HL-60 (cell line): ENCODE data around the gene ORC4.

Experiments used
- DNase-seq, 2 experiments: peaks; one replicate each; pipeline ENCODE4 v3.0.0-alpha.2; 2010 to 2020; ENCODE audit warnings: low read depth in 1 of 2, low spot score in 1 of 2
- H3K27ac ChIP-seq: fragments of 250-450 bp; sonication (Bioruptor Pico); replicated peaks from 2 replicates; pipeline ENCODE4 v1.5.1; 2020; ENCODE audit warnings: mild to moderate bottlenecking, moderate library complexity
- H3K27me3 ChIP-seq: fragments of 250-450 bp; sonication (Bioruptor Pico); 2 replicates; pipeline ENCODE4 v1.5.1; 2021; ENCODE audit warnings: mild to moderate bottlenecking, moderate library complexity; ENCODE audit not compliant: insufficient read depth, poor library complexity, severe bottlenecking
- H3K4me3 ChIP-seq: replicated peaks from 2 replicates; pipeline ENCODE4 v1.5.1; 2011; ENCODE audit warnings: mild to moderate bottlenecking, control low read depth, low read length; ENCODE audit not compliant: insufficient read depth
- CTCF ChIP-seq: IDR thresholded peaks from one replicate; pipeline ENCODE4 v1.5.1; 2011; ENCODE audit warnings: low read length, control low read depth, inconsistent platforms; ENCODE audit not compliant: insufficient read depth
- GABPA ChIP-seq: IDR thresholded peaks from 2 replicates; pipeline ENCODE4 v1.6.1; 2012; ENCODE audit warnings: low read depth
- POLR2AphosphoS5 ChIP-seq: IDR thresholded peaks from 2 replicates; pipeline ENCODE4 v1.6.1; 2012; ENCODE audit warnings: low read depth
- REST ChIP-seq: IDR thresholded peaks from 2 replicates; pipeline ENCODE4 v1.6.1; 2012; ENCODE audit warnings: low read depth; ENCODE audit not compliant: insufficient replicate concordance
- SPI1 ChIP-seq: IDR thresholded peaks from 2 replicates; pipeline ENCODE4 v1.6.1; 2012; ENCODE audit warnings: low read depth, mild to moderate bottlenecking, borderline replicate concordance

ORC4 gene

GRCh38 chr2:147939313-147939712 lies 81.2 kb downstream of the ORC4 start:
- no peak for TF ChIP-seq REST
- TF ChIP-seq SPI1: no peak
- no peak for TF ChIP-seq POLR2AphosphoS5
- no peak for TF ChIP-seq GABPA
- no peak for TF ChIP-seq CTCF
- Histone ChIP-seq H3K27ac (no peak overlapping the region), H3K27me3 (no peaks in the 10 kb centered on the region), H3K4me3 (no peak overlapping the region)
- DNase-seq: no peak

GRCh38 chr2:147937744-147938349 lies 82.7 kb downstream of the ORC4 start:
- TF ChIP-seq REST (no peak), CTCF (peak; percentile 64), GABPA (no peak), SPI1 (peak; percentile 25; the same call in 1 of the 2 replicates), POLR2AphosphoS5 (no peak)
- Histone ChIP-seq H3K27me3 (no peaks in the 10 kb centered on the region), H3K27ac (no peak overlapping the region), H3K4me3 (no peak overlapping the region)
- peak in 1 of 2 experiments; percentile 5 for DNase-seq

- no peaks in the 10 kb centered on the region for H3K27me3 ChIP-seq
- DNase-seq: no peak
- no peak overlapping the region for H3K4me3 ChIP-seq
- TF ChIP-seq POLR2AphosphoS5: no peak
- TF ChIP-seq REST: no peak
- TF ChIP-seq SPI1: no peak
- no peak for TF ChIP-seq GABPA
- no peak for TF ChIP-seq CTCF
- no peak overlapping the region for H3K27ac ChIP-seq
Measured at GRCh38 chr2:147934881-147935620, 85.5 kb downstream of the ORC4 start.
